ENCODE measurements around the gene CCNK. TPM values are rescaled to one million over a fixed set of nuclear protein-coding genes. Genes with fewer than 3 reads are reported as not detected.

CCNK gene
- total RNA-seq, 1 donor from 2014 or later, result 64.8 TPM

DNA sequence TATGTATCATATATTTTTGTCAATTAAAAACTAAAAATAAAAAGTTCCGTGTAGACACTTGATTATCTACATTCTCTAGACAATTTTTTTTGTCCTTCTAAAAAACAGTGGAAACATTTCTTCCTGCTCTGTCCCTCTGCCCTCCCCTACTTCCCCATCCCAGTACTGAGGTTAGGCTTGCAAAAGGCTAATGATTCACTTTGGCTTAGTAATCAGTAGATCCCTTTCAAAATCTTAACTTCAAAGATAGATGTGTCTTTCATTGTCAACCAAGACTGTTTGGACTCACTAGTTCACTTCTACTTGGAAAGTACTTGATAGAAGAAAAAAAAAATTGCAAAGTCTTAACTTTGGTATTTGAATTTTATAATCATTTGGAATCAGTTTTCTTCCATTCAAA lies 4.3 kb upstream of the CCNK start:
- Mint-ChIP-seq H3K36me3 (ENCODE audit: insufficient read depth) (no peaks in the 10 kb centered on the region), H3K9me3 (ENCODE audit: low read depth) (no peaks in the 10 kb centered on the region), H3K4me1 (ENCODE audit: low read depth) (peaks cover 19% of the 10 kb centered on the region), H3K27me3 (no peaks in the 10 kb centered on the region), H3K4me3 (ENCODE audit: low read depth) (no peak overlapping the region), H3K27ac (no peak overlapping the region)
- DNase-seq (ENCODE audit: low spot score, unreplicated experiment), result no peak
- TF ChIP-seq, protein P1, sequence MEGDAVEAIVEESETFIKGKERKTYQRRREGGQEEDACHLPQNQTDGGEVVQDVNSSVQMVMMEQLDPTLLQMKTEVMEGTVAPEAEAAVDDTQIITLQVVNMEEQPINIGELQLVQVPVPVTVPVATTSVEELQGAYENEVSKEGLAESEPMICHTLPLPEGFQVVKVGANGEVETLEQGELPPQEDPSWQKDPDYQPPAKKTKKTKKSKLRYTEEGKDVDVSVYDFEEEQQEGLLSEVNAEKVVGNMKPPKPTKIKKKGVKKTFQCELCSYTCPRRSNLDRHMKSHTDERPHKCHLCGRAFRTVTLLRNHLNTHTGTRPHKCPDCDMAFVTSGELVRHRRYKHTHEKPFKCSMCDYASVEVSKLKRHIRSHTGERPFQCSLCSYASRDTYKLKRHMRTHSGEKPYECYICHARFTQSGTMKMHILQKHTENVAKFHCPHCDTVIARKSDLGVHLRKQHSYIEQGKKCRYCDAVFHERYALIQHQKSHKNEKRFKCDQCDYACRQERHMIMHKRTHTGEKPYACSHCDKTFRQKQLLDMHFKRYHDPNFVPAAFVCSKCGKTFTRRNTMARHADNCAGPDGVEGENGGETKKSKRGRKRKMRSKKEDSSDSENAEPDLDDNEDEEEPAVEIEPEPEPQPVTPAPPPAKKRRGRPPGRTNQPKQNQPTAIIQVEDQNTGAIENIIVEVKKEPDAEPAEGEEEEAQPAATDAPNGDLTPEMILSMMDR (IDR thresholded peaks at IDR 0.05; ENCODE audit: unreplicated experiment), result no peak

DNA sequence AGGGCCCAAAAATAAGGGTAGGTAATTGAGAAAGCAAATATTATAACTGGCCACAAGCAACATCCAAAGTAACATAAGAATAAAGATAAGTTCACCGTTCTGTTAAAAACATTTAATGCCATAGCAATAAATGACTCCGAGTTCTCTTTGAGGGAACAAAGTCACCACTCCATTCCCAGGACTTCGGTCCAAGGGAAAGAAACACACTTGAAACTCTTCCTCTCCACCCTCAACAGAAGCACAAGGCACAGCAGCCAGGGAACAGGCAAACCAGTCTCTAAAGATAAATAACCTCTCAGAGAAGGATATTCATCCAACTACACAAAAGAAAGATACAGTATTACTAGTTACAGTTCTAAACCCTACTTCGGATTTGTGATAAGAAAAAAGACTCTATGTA lies 3.1 kb upstream of the CCNK start:
- Mint-ChIP-seq H3K27me3 (no peaks in the 10 kb centered on the region), H3K4me1 (ENCODE audit: low read depth) (peaks cover 29% of the 10 kb centered on the region), H3K9me3 (ENCODE audit: low read depth) (no peaks in the 10 kb centered on the region), H3K4me3 (ENCODE audit: low read depth) (peak overlapping the region; percentile 19), H3K27ac (no peak overlapping the region), H3K36me3 (ENCODE audit: insufficient read depth) (no peaks in the 10 kb centered on the region)
- no peak for DNase-seq (ENCODE audit: low spot score, unreplicated experiment)
- TF ChIP-seq, protein P1 (IDR thresholded peaks at IDR 0.05; ENCODE audit: unreplicated experiment), result no peak

DNA sequence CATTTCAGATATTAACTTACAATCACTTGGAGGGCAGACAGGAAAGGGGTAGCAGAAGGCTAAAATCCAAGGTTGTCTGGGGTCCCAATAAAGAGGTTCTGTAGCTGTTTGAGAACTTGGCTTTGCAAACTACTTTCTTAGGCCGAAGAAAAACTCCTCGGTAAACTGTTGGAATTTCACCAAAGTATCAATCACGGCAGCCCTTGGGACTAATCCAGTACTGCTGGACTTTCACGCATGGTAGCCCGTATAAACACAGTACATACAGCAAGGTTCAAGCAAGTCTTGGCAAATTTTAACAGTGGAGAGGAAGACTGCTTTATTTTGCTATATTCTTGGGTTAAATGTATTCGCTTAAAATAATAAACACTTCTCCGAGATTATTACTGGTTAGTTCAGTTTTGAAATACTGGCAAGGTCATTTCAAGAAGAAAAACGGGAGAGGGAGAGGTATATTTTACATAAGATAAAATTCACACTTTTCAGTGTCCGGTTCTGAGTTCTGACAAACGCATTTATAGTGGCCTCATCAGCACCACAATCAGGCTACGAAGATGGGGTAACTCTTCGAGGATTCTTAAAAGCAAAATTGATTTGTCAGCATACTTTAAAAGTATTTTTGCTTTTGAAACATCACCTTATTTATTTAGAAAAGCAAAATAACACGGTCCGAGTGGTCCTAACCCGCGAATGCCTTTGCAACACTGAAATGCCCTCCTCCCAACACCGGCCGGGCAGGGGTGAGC lies 1.9 kb upstream of the CCNK start:
- Mint-ChIP-seq H3K27me3 (no peaks in the 10 kb centered on the region), H3K4me3 (ENCODE audit: low read depth) (peak overlapping the region; percentile 91), H3K4me1 (ENCODE audit: low read depth) (peaks cover 39% of the 10 kb centered on the region), H3K27ac (peak overlapping the region; percentile 96), H3K36me3 (ENCODE audit: insufficient read depth) (no peaks in the 10 kb centered on the region), H3K9me3 (ENCODE audit: low read depth) (no peaks in the 10 kb centered on the region)
- no peak for DNase-seq (ENCODE audit: low spot score, unreplicated experiment)
- TF ChIP-seq, protein P1 (IDR thresholded peaks at IDR 0.05; ENCODE audit: unreplicated experiment), result no peak

DNA sequence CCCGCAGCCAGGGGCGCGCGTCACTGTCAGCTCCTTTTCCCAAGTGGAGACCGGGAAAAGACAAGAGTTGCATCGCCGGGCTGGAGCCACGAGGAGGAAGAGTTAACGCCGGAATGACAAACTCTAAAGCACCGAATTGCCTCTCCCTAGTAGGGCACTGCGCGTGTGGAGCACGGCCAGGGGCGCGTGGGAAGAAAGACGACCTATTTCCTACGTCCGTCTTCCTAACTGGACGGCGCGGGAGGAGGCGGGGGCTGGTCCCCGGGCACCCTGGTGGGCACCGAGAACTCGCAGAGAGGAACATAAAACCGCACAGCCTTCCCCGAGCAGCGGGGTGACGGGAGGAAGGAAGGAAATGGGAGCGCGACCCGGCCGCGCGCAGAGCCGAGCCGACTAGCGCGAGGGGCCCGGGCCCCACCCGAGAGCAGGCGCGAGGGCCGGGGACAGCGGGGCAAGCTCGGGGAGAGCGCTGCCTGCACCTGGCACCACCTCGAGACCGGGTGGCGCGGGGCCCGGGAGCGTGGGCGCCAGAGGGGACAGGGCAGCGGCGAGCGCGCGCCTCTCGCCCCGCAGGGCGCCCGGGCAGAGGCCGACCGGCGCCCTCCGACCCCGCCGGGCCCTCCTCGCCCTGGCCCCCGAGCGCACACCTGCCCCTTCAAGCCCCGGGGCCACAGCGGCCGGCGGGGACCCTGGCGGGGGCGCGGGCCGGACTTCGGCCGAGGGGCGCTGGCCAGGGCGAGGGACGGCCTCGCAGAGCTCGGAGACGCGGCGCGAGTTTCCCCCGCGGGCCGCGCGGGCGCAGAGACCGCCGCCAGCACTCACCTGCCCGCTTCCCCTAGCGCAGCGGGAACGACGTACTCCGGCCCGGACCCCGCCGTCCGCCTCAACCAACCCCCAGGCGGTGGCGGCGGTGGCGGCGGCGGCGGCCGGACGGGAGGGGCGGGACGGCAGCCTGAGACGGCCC lies 1.0 kb upstream of the CCNK start, which contains the start of gene SETD3:
SETD3 (minus strand) TSS at position 954 of the 964 bp plus-strand sequence. CDS start 15,054 bp downstream, outside the sequence.
- Mint-ChIP-seq H3K9me3 (ENCODE audit: low read depth) (no peaks in the 10 kb centered on the region), H3K27ac (peak within 1 kb of the TSS; percentile 100), H3K4me3 (ENCODE audit: low read depth) (peak within 1 kb of the TSS; percentile 99), H3K36me3 (ENCODE audit: insufficient read depth) (no peaks in the 10 kb centered on the region), H3K27me3 (no peaks in the 10 kb centered on the region), H3K4me1 (ENCODE audit: low read depth) (peaks cover 41% of the 10 kb centered on the region)
- TF ChIP-seq, protein P1 (IDR thresholded peaks at IDR 0.05; ENCODE audit: unreplicated experiment), result peak; percentile 3
- peak; percentile 37 for DNase-seq (ENCODE audit: low spot score, unreplicated experiment)

DNA sequence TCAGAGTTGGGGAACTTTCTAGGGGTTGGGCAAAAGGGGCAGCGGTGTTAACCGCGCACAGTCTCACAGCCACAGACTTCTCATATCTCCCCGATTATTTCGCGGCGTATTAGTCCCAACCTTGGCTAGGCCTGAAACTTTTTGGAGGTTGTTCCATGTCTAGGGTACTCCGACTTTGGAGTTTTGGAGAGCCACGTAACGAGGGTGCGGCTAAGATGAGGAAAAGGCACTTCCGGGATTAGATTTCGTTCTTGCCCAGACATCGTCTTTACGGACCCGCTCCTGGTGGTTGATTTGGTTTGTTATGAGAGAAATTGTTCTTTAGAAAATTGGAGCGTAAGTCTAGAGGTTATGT lies 513 bp downstream of the CCNK start:
- TF ChIP-seq, protein P1 (IDR thresholded peaks at IDR 0.05; ENCODE audit: unreplicated experiment), result no peak
- peak overlapping the region; percentile 100 for H3K27ac Mint-ChIP-seq
- H3K27me3 Mint-ChIP-seq, result no peaks in the 10 kb centered on the region

More for the DNA sequence above, 513 bp downstream of the CCNK start:
- H3K9me3 Mint-ChIP-seq (ENCODE audit: low read depth), result no peaks in the 10 kb centered on the region
- H3K4me1 Mint-ChIP-seq (ENCODE audit: low read depth), result peaks cover 40% of the 10 kb centered on the region
- DNase-seq (ENCODE audit: low spot score, unreplicated experiment), result no peak
- H3K36me3 Mint-ChIP-seq (ENCODE audit: insufficient read depth), result no peaks in the 10 kb centered on the region
- peak overlapping the region; percentile 99 for H3K4me3 Mint-ChIP-seq (ENCODE audit: low read depth)

Data from progenitor cell of endocrine pancreas (in vitro differentiated cells).